Bladder microvascular endothelial cell (primary cell): Measurements from ENCODE around the gene ZNF195. TPM values are rescaled to one million over a fixed set of nuclear protein-coding genes. Genes with fewer than 3 reads are reported as not detected.

ENCODE experiments used
- total RNA-seq: library from RNA; depleted of rRNA; stranded (reverse); fragments of >200 nt; gene quantifications from 2 replicates; pipeline ENCODE4 v1.2.3, GENCODE V29; 2014

ZNF195 gene
- 10.7 and 32.6 TPM in 2 replicates for total RNA-seq

DNA sequence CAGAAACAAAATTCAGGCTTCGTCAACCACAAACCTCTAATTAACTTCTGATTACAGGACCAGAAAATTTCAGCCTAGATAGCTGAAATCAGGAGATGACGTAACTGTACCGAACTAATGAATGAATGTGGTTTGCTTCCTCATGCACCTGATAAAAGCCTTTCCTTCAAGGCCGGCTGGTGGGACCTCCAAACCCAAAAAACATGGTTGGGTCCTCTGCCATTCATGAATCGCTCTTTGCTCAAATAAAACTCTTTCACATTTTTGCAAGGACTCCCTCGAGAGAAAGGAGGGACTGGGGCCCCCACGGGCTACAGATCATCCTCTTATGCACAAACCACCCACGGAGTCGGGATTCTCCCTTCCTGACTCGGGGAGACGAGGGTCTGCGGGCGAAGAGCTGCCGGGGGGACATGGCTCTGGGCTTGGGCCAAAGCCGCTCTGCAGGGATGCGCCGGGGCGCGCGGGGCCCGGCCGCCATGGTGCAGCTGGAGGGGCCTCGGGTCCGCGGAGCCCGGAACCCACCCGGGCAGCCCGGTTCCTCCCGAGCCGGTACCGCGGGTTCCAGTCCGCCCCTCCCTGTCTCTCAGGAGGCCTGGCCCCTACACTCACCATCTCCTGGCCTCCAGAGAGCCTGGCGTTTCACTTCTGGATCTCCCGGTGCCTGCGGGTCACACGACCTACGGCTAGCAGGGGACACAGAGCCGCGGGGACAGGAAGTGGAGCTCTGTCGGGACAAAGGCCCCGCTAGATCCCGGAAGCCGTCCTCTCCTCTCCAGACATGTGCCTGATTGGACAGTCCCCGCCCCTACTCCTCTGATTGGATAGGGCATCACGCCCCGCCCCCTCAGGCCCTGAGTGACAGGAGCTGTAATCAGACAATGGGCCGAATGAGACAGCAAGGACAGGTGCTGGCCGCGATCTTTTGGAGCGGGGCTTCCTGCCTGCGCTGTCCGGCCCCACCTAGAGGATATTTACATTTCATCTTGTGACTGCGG is at the start of gene ZNF195:
Gene ZNF195, minus strand, starts transcription at position 721 of the 998 bp plus-strand sequence. Its CDS starts 106 bp downstream, at position 615.

Other genes starting within 250 kb of the ZNF195 start
- 34.2 and 56.3 TPM in 2 replicates for gene OSBPL5, start 213.8 kb downstream of the ZNF195 start, total RNA-seq
- not detected in 2 replicates for gene MRGPRG, start 160.3 kb downstream of the ZNF195 start, total RNA-seq
- not detected in 2 replicates for gene MRGPRE, start 146.7 kb downstream of the ZNF195 start, total RNA-seq